Endodermal cell (in vitro differentiated cells): ENCODE results near the gene HECW1. TPM values are rescaled to one million over a fixed set of nuclear protein-coding genes. Genes with fewer than 3 reads are reported as not detected.
A peak's percentile ranks its signal among the peaks of the same experiment; 100 is the strongest.

Source experiments
- DNase-seq: peaks from one replicate; pipeline ENCODE4 v3.0.0-alpha.2; 2017
- H3K27ac ChIP-seq: 2 replicates; pipeline ENCODE4 v1.5.1; 2013; ENCODE audit warnings: mild to moderate bottlenecking, low read depth, low read length, moderate library complexity
- H3K27me3 ChIP-seq: 2 replicates; pipeline ENCODE4 v1.6.1; 2013; ENCODE audit warnings: mild to moderate bottlenecking, low read length, moderate library complexity; ENCODE audit not compliant: insufficient read depth, control insufficient read depth, poor library complexity, severe bottlenecking
- H3K36me3 ChIP-seq: 2 replicates; pipeline ENCODE4 v1.7.0; 2013; ENCODE audit warnings: mild to moderate bottlenecking, low read length, moderate library complexity; ENCODE audit not compliant: control insufficient read depth, insufficient read depth
- H3K4me1 ChIP-seq: one replicate; pipeline ENCODE4 v1.7.0; 2013; ENCODE audit warnings: low read length; ENCODE audit not compliant: control insufficient read depth, insufficient read depth
- H3K4me3 ChIP-seq: 2 replicates; pipeline ENCODE4 v1.5.1; 2013; ENCODE audit warnings: mild to moderate bottlenecking, low read length, moderate library complexity
- H3K9ac ChIP-seq: 2 replicates; pipeline ENCODE4 v1.6.1; 2013; ENCODE audit warnings: mild to moderate bottlenecking, low read length, moderate library complexity; ENCODE audit not compliant: poor library complexity, severe bottlenecking; ENCODE audit errors: extremely low read depth
- H3K9me3 ChIP-seq: 2 replicates; pipeline ENCODE4 v1.6.1; 2013; ENCODE audit warnings: mild to moderate bottlenecking, low read length, moderate library complexity; ENCODE audit not compliant: control insufficient read depth
- H3K27ac Mint-ChIP-seq: 2 replicates; pipeline ENCODE4 v1.8.0; 2020; ENCODE audit warnings: mixed read lengths
- H3K27me3 Mint-ChIP-seq: 2 replicates; pipeline ENCODE4 v1.8.0; 2021; ENCODE audit warnings: mild to moderate bottlenecking, mixed read lengths; ENCODE audit not compliant: insufficient read depth
- H3K36me3 Mint-ChIP-seq: 2 replicates; pipeline ENCODE4 v1.8.0; 2020; ENCODE audit warnings: low read depth, mixed read lengths
- H3K4me1 Mint-ChIP-seq: 2 replicates; pipeline ENCODE4 v1.8.0; 2020; ENCODE audit warnings: mixed read lengths
- H3K4me3 Mint-ChIP-seq: 2 replicates; pipeline ENCODE4 v1.8.0; 2020; ENCODE audit warnings: mild to moderate bottlenecking, moderate library complexity, mixed read lengths
- H3K9me3 Mint-ChIP-seq: 2 replicates; pipeline ENCODE4 v1.8.0; 2020; ENCODE audit warnings: mild to moderate bottlenecking, mixed read lengths
- WGBS, 2 experiments: methylation state at CpG; one replicate each; pipeline versions ENCODE4 v1.1.5 to v1.1.7; 2013; ENCODE audit warnings: missing lambda C conversion rate in 2 of 2, mixed read lengths in 1 of 2; ENCODE audit not compliant: insufficient coverage in 1 of 2, insufficient read length in 1 of 2; 5-methylcytosine and 5-hydroxymethylcytosine counted together
- total RNA-seq, 2 donors: library from RNA; stranded (reverse); fragmentation: NEBNext Ultra II Directional in 1 of 2; extraction: Animal tissue kit (Norgen Biotek cat#: 25700) in 1 of 2; gene quantifications; 2 replicates in 1 of 2; 3 replicates in 1 of 2; pipeline ENCODE4 v1.2.1, GENCODE V29; 2021
- TF ChIP-seq, protein P1 (sequence below): fragments of 200-600 bp; sonication (generic); conservative IDR thresholded peaks from 2 replicates; pipeline ENCODE4 v1.5.0; 2021; ENCODE audit warnings: antibody characterized with exemption, mild to moderate bottlenecking

Gene HECW1
- total RNA-seq, 2 donors from 2014 or later = 4.6 to 12.0 TPM

GRCh38 chr7:43390576-43390975, 278.1 kb downstream of the HECW1 start:
- TF ChIP-seq, protein P1, sequence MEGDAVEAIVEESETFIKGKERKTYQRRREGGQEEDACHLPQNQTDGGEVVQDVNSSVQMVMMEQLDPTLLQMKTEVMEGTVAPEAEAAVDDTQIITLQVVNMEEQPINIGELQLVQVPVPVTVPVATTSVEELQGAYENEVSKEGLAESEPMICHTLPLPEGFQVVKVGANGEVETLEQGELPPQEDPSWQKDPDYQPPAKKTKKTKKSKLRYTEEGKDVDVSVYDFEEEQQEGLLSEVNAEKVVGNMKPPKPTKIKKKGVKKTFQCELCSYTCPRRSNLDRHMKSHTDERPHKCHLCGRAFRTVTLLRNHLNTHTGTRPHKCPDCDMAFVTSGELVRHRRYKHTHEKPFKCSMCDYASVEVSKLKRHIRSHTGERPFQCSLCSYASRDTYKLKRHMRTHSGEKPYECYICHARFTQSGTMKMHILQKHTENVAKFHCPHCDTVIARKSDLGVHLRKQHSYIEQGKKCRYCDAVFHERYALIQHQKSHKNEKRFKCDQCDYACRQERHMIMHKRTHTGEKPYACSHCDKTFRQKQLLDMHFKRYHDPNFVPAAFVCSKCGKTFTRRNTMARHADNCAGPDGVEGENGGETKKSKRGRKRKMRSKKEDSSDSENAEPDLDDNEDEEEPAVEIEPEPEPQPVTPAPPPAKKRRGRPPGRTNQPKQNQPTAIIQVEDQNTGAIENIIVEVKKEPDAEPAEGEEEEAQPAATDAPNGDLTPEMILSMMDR = no peak
- peaks cover 7% of the 10 kb centered on the region for H3K9me3 ChIP-seq
- Mint-ChIP-seq H3K4me1 (peaks cover 39% of the 10 kb centered on the region), H3K27ac (peak overlapping the region; percentile 88), H3K36me3 (no peaks in the 10 kb centered on the region), H3K27me3 (no peaks in the 10 kb centered on the region), H3K9me3 (peaks cover 17% of the 10 kb centered on the region), H3K4me3 (peak overlapping the region; percentile 32)
- H3K4me3 ChIP-seq = peak overlapping the region; percentile 54
- 57 to 83% methylated on average over 1 of the region's 1 CpG for WGBS, 2 experiments
- H3K27ac ChIP-seq = peak overlapping the region; percentile 13
- H3K4me1 ChIP-seq = peaks cover 3% of the 10 kb centered on the region
- H3K9ac ChIP-seq = peak overlapping the region; percentile 9
- no peak for DNase-seq
- no peaks in the 10 kb centered on the region for H3K36me3 ChIP-seq
- H3K27me3 ChIP-seq = no peaks in the 10 kb centered on the region

- peak overlapping the region; percentile 88 for H3K27ac Mint-ChIP-seq
- DNase-seq = no peak
- 54% methylated on average over 1 of the region's 1 CpG; no CpG with 5 or more reads in 1 of the 2 experiments for WGBS, 2 experiments
- peaks cover 43% of the 10 kb centered on the region for H3K4me1 Mint-ChIP-seq
- Histone ChIP-seq H3K27me3 (no peaks in the 10 kb centered on the region), H3K9me3 (no peaks in the 10 kb centered on the region), H3K4me1 (peaks cover 3% of the 10 kb centered on the region), H3K36me3 (no peaks in the 10 kb centered on the region), H3K27ac (no peak overlapping the region), H3K9ac (no peak overlapping the region), H3K4me3 (no peak overlapping the region)
- H3K36me3 Mint-ChIP-seq = no peaks in the 10 kb centered on the region
- no peak overlapping the region for H3K4me3 Mint-ChIP-seq
- peaks cover 8% of the 10 kb centered on the region for H3K9me3 Mint-ChIP-seq
- no peaks in the 10 kb centered on the region for H3K27me3 Mint-ChIP-seq
- TF ChIP-seq, protein P1 = peak; percentile 68
These were observed 279.1 kb downstream of the HECW1 start for GRCh38 chr7:43391518-43391917.

- H3K36me3 ChIP-seq = no peaks in the 10 kb centered on the region
- Mint-ChIP-seq H3K9me3 (peaks cover 12% of the 10 kb centered on the region), H3K4me3 (no peak overlapping the region), H3K27ac (peak overlapping the region; percentile 70), H3K27me3 (no peaks in the 10 kb centered on the region), H3K4me1 (peaks cover 47% of the 10 kb centered on the region), H3K36me3 (no peaks in the 10 kb centered on the region)
- WGBS, 2 experiments = 88% methylated on average over 2 of the region's 2 CpGs; no CpG with 5 or more reads in 1 of the 2 experiments
- peak overlapping the region; percentile 33 for H3K27ac ChIP-seq
- DNase-seq = no peak
- H3K4me3 ChIP-seq = no peak overlapping the region
- no peaks in the 10 kb centered on the region for H3K9me3 ChIP-seq
- no peak overlapping the region for H3K9ac ChIP-seq
- H3K27me3 ChIP-seq = no peaks in the 10 kb centered on the region
- H3K4me1 ChIP-seq = peaks cover 3% of the 10 kb centered on the region
- TF ChIP-seq, protein P1 = no peak
These were observed 280.3 kb downstream of the HECW1 start for GRCh38 chr7:43392638-43393330.
